HEK293 (cell line): ENCODE results near the gene IMPACT.

Experiments
- CTCF ChIA-PET: fragments of 350-600 bp; formaldehyde crosslinking; extraction: SDS; loops from one replicate; lab custom pipeline; 2021; ENCODE audit warnings: antibody characterized with exemption; lab: Yijun Ruan, JAX
- POLR2A ChIA-PET: fragments of 300-600 bp; formaldehyde crosslinking; extraction: SDS; loops from one replicate; lab custom pipeline; 2020; ENCODE audit warnings: antibody characterized with exemption, inconsistent platforms; lab: Yijun Ruan, JAX
- H3K27ac ChIP-seq: fragments of 200-500 bp; sonication (Bioruptor generic); 2 replicates; pipeline ENCODE4 v1.5.1; 2014; ENCODE audit warnings: low read depth, low read length, control low read depth, inconsistent platforms; ENCODE audit errors: extremely low read depth
- H3K36me3 ChIP-seq, 2 experiments: fragments of 200-500 bp in 1 of 2; sonication (Bioruptor generic) in 1 of 2; 1 replicate in 1 of 2; 2 replicates in 1 of 2; pipeline ENCODE4 v1.5.1; 2014 to 2017; ENCODE audit warnings: inconsistent platforms in 2 of 2, low read length in 2 of 2; ENCODE audit not compliant: control insufficient read depth in 2 of 2, insufficient read depth in 1 of 2
- H3K4me1 ChIP-seq: fragments of 200-500 bp; sonication (Bioruptor generic); 2 replicates; pipeline ENCODE4 v1.5.1; 2014; ENCODE audit warnings: mild to moderate bottlenecking, low read length, inconsistent platforms; ENCODE audit not compliant: control insufficient read depth, insufficient read depth
- H3K4me3 ChIP-seq: 2 replicates; pipeline ENCODE4 v1.5.1; 2011; ENCODE audit warnings: low read depth, mild to moderate bottlenecking, control low read depth, low read length, moderate library complexity
- H3K9me3 ChIP-seq: fragments of 200-500 bp; sonication (Bioruptor generic); 2 replicates; pipeline ENCODE4 v1.5.1; 2014; ENCODE audit warnings: low read depth, low read length, inconsistent platforms; ENCODE audit not compliant: control insufficient read depth, insufficient read depth
- EGR2 ChIP-seq: fragments of 450-650 bp; formaldehyde crosslinking; IDR thresholded peaks from 2 replicates; pipeline ENCODE4 v1.5.1; 2016; ENCODE audit warnings: low read depth, missing biosample characterization, missing genetic modification characterization
- HOXA7 ChIP-seq: sonication (generic); formaldehyde crosslinking; IDR thresholded peaks from 2 replicates; pipeline ENCODE4 v1.8.1; 2022; ENCODE audit warnings: missing genetic modification reagents, borderline replicate concordance
- OSR2 ChIP-seq: fragments of 450-650 bp; formaldehyde crosslinking; IDR thresholded peaks from 2 replicates; pipeline ENCODE4 v1.5.1; 2016; ENCODE audit warnings: missing biosample characterization, missing genetic modification characterization
- SALL2 ChIP-seq: fragments of 450-650 bp; formaldehyde crosslinking; IDR thresholded peaks from 2 replicates; pipeline ENCODE4 v1.5.0; 2017; ENCODE audit warnings: missing biosample characterization, mild to moderate bottlenecking, missing genetic modification characterization, borderline replicate concordance
- SCRT2 ChIP-seq: fragments of 450-650 bp; formaldehyde crosslinking; IDR thresholded peaks from 2 replicates; pipeline ENCODE4 v1.5.1; 2016; ENCODE audit warnings: missing biosample characterization, missing genetic modification characterization
- SP3 ChIP-seq: fragments of 450-650 bp; formaldehyde crosslinking; IDR thresholded peaks from 2 replicates; pipeline ENCODE4 v1.5.1; 2016; ENCODE audit warnings: missing biosample characterization, missing genetic modification characterization
- ZBTB20 ChIP-seq: fragments of 450-650 bp; formaldehyde crosslinking; IDR thresholded peaks from 2 replicates; pipeline ENCODE4 v1.5.1; 2016; ENCODE audit warnings: missing biosample characterization, missing genetic modification characterization
- ZNF10 ChIP-seq: fragments of 450-650 bp; formaldehyde crosslinking; IDR thresholded peaks from 2 replicates; pipeline ENCODE4 v1.5.1; 2017; ENCODE audit warnings: missing biosample characterization, missing genetic modification characterization
- ZNF157 ChIP-seq: fragments of 450-650 bp; formaldehyde crosslinking; IDR thresholded peaks from 2 replicates; pipeline ENCODE4 v1.5.1; 2016; ENCODE audit warnings: missing biosample characterization, missing genetic modification characterization
- ZNF2 ChIP-seq: fragments of 450-650 bp; formaldehyde crosslinking; IDR thresholded peaks from 2 replicates; pipeline ENCODE4 v1.5.1; 2016; ENCODE audit warnings: missing biosample characterization, missing genetic modification characterization
- ZNF223 ChIP-seq: fragments of 450-650 bp; formaldehyde crosslinking; IDR thresholded peaks from 2 replicates; pipeline ENCODE4 v1.5.1; 2016; ENCODE audit warnings: missing biosample characterization, missing genetic modification characterization
- ZNF23 ChIP-seq: fragments of 450-650 bp; formaldehyde crosslinking; IDR thresholded peaks from 2 replicates; pipeline ENCODE4 v1.5.1; 2016; ENCODE audit warnings: missing biosample characterization, missing genetic modification characterization, borderline replicate concordance
- ZNF266 ChIP-seq: fragments of 450-650 bp; formaldehyde crosslinking; IDR thresholded peaks from 2 replicates; pipeline ENCODE4 v1.5.1; 2016; ENCODE audit warnings: missing biosample characterization, missing genetic modification characterization, low read depth
- ZNF311 ChIP-seq: fragments of 450-650 bp; formaldehyde crosslinking; IDR thresholded peaks from 2 replicates; pipeline ENCODE4 v1.5.1; 2017; ENCODE audit warnings: missing biosample characterization, missing genetic modification characterization, borderline replicate concordance
- ZNF366 ChIP-seq: fragments of 450-650 bp; formaldehyde crosslinking; conservative IDR thresholded peaks from 2 replicates; pipeline ENCODE4 v1.5.1; 2016; ENCODE audit warnings: missing biosample characterization, missing genetic modification characterization
- ZNF37A ChIP-seq: fragments of 450-650 bp; IDR thresholded peaks from 2 replicates; pipeline ENCODE4 v1.5.1; 2018; ENCODE audit warnings: missing biosample characterization, missing genetic modification characterization
- ZNF394 ChIP-seq: fragments of 450-650 bp; formaldehyde crosslinking; IDR thresholded peaks from 2 replicates; pipeline ENCODE4 v1.5.1; 2016; ENCODE audit warnings: missing biosample characterization, missing genetic modification characterization, mild to moderate bottlenecking, moderate library complexity, borderline replicate concordance
- ZNF426 ChIP-seq: fragments of 450-650 bp; formaldehyde crosslinking; IDR thresholded peaks from 2 replicates; pipeline ENCODE4 v1.5.1; 2017; ENCODE audit warnings: missing biosample characterization, missing genetic modification characterization, mild to moderate bottlenecking, inconsistent platforms, moderate library complexity
- ZNF560 ChIP-seq: fragments of 450-650 bp; formaldehyde crosslinking; IDR thresholded peaks from 2 replicates; pipeline ENCODE4 v1.5.1; 2017; ENCODE audit warnings: missing biosample characterization, missing genetic modification characterization, borderline replicate concordance
- ZNF843 ChIP-seq: fragments of 450-650 bp; formaldehyde crosslinking; IDR thresholded peaks from 2 replicates; pipeline ENCODE4 v1.5.1; 2016; ENCODE audit warnings: missing biosample characterization, missing genetic modification characterization
- TF ChIP-seq, protein P1 (sequence below): fragments of 450-650 bp; formaldehyde crosslinking; IDR thresholded peaks from 2 replicates; pipeline ENCODE4 v1.5.0; 2017; ENCODE audit warnings: missing biosample characterization, missing genetic modification characterization, borderline replicate concordance
- TF ChIP-seq, protein P2 (sequence below): fragments of 450-650 bp; formaldehyde crosslinking; IDR thresholded peaks from 2 replicates; pipeline ENCODE4 v1.5.1; 2016; ENCODE audit warnings: missing biosample characterization, missing genetic modification characterization
- TF ChIP-seq, protein P3 (sequence below): fragments of 450-650 bp; formaldehyde crosslinking; conservative IDR thresholded peaks from 2 replicates; pipeline ENCODE4 v1.5.1; 2016; ENCODE audit warnings: low read depth, missing biosample characterization, missing genetic modification characterization
- TF ChIP-seq, protein P4 (sequence below): fragments of 450-650 bp; formaldehyde crosslinking; IDR thresholded peaks from 2 replicates; pipeline ENCODE4 v1.5.1; 2016; ENCODE audit warnings: missing biosample characterization, missing genetic modification characterization
- TF ChIP-seq, protein P5 (sequence below): IDR thresholded peaks from 2 replicates; pipeline ENCODE4 v1.6.1; 2011; ENCODE audit warnings: mild to moderate bottlenecking, low read depth, low read length, borderline replicate concordance

Gene IMPACT

DNA sequence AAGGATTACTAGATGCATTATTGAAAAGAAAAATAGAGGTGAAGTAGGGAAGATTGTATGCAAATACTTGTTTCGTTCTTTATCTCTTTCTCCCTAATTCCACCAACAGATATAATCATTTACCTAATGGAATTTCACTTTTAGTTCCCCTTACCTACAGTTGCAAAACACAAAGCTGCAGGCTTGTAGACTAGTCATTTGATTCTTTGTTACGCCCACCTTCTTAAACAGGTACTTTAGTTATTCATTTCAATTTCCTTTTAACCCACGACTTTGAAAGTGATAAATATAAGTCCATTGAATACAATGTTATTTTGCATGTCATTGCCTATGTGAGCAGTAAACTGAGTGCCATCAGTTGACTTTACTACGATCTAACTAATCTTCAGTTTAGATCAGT is 30.1 kb downstream of the IMPACT start (continued):
- TF ChIP-seq, protein P1, sequence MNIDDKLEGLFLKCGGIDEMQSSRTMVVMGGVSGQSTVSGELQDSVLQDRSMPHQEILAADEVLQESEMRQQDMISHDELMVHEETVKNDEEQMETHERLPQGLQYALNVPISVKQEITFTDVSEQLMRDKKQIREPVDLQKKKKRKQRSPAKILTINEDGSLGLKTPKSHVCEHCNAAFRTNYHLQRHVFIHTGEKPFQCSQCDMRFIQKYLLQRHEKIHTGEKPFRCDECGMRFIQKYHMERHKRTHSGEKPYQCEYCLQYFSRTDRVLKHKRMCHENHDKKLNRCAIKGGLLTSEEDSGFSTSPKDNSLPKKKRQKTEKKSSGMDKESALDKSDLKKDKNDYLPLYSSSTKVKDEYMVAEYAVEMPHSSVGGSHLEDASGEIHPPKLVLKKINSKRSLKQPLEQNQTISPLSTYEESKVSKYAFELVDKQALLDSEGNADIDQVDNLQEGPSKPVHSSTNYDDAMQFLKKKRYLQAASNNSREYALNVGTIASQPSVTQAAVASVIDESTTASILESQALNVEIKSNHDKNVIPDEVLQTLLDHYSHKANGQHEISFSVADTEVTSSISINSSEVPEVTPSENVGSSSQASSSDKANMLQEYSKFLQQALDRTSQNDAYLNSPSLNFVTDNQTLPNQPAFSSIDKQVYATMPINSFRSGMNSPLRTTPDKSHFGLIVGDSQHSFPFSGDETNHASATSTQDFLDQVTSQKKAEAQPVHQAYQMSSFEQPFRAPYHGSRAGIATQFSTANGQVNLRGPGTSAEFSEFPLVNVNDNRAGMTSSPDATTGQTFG (tag by site-specific recombination), result no peak
- TF ChIP-seq EGR2 (no peak), ZNF2 (tag by site-specific recombination) (no peak), ZBTB20 (tag by site-specific recombination) (no peak), ZNF23 (tag by site-specific recombination) (no peak)
- TF ChIP-seq, protein P2, sequence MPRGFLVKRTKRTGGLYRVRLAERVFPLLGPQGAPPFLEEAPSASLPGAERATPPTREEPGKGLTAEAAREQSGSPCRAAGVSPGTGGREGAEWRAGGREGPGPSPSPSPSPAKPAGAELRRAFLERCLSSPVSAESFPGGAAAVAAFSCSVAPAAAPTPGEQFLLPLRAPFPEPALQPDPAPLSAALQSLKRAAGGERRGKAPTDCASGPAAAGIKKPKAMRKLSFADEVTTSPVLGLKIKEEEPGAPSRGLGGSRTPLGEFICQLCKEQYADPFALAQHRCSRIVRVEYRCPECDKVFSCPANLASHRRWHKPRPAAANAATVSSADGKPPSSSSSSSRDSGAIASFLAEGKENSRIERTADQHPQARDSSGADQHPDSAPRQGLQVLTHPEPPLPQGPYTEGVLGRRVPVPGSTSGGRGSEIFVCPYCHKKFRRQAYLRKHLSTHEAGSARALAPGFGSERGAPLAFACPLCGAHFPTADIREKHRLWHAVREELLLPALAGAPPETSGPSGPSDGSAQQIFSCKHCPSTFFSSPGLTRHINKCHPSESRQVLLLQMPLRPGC (tag by site-specific recombination), result no peak
- TF ChIP-seq, protein P3, sequence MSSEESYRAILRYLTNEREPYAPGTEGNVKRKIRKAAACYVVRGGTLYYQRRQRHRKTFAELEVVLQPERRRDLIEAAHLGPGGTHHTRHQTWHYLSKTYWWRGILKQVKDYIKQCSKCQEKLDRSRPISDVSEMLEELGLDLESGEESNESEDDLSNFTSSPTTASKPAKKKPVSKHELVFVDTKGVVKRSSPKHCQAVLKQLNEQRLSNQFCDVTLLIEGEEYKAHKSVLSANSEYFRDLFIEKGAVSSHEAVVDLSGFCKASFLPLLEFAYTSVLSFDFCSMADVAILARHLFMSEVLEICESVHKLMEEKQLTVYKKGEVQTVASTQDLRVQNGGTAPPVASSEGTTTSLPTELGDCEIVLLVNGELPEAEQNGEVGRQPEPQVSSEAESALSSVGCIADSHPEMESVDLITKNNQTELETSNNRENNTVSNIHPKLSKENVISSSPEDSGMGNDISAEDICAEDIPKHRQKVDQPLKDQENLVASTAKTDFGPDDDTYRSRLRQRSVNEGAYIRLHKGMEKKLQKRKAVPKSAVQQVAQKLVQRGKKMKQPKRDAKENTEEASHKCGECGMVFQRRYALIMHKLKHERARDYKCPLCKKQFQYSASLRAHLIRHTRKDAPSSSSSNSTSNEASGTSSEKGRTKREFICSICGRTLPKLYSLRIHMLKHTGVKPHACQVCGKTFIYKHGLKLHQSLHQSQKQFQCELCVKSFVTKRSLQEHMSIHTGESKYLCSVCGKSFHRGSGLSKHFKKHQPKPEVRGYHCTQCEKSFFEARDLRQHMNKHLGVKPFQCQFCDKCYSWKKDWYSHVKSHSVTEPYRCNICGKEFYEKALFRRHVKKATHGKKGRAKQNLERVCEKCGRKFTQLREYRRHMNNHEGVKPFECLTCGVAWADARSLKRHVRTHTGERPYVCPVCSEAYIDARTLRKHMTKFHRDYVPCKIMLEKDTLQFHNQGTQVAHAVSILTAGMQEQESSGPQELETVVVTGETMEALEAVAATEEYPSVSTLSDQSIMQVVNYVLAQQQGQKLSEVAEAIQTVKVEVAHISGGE (tag by site-specific recombination), result no peak

DNA sequence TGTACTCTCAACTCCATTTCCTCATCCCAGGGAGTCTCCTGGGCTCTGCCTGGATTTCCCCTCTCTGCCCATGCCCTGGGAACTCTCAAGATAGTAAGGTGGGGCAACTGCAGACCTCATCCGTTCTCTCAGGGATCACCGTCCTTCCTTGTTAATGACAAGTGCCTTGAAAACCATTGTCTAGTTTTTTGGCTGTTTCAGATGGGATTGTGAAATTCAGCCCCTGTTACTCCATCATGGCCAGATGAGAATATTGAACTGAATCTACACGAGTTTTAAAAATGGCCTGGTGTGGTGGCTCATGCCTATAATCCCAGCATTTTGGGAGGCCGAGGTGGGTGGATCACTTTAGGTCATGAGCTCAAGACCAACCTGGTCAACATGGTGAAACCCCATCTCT is 33.3 kb downstream of the IMPACT start:
- Histone ChIP-seq H3K4me1 (no peaks in the 10 kb centered on the region), H3K36me3 (peaks cover 0 to 5% of the 10 kb centered on the region in 2 experiments; a peak in 1 of 3 replicates), H3K27ac (no peak overlapping the region), H3K9me3 (no peaks in the 10 kb centered on the region), H3K4me3 (no peak overlapping the region)
- POLR2A ChIA-PET, result no interaction called here
- CTCF ChIA-PET, result interaction anchor here (0.7 to 1.4 kb wide), 3 partner anchors 13 to 29 kb away, joined by 3 to 5 read pairs (median 3); no protein-coding TSS in a partner anchor
- TF ChIP-seq, protein P4, sequence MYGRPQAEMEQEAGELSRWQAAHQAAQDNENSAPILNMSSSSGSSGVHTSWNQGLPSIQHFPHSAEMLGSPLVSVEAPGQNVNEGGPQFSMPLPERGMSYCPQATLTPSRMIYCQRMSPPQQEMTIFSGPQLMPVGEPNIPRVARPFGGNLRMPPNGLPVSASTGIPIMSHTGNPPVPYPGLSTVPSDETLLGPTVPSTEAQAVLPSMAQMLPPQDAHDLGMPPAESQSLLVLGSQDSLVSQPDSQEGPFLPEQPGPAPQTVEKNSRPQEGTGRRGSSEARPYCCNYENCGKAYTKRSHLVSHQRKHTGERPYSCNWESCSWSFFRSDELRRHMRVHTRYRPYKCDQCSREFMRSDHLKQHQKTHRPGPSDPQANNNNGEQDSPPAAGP (tag by site-specific recombination), result no peak
- TF ChIP-seq ZNF223 (tag by site-specific recombination), result no peak
- no peak for TF ChIP-seq ZNF157
- no peak for TF ChIP-seq OSR2 (tag by site-specific recombination)
- TF ChIP-seq ZNF394 (tag by site-specific recombination), result no peak
- no peak for TF ChIP-seq SCRT2 (tag by site-specific recombination)

DNA sequence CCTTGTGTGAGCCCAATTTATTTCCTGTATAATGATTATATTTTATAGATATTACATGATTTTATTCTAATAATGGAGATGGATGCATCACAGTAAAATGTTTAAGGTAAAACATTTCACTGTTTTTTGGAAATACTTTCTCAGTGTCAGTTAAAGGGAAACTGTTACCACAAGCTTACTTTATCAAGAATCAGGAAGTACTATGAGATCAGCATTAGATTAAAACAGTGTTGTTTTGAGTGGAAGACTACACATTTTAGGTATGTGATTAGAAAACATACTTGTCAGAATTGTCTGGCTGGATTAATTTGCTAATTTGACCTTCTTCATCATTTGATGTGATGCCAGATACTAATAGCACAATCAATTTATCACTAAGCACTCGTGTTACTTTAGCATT is 33.9 kb downstream of the IMPACT start, which contains the start of gene HRH4:
Gene HRH4 (plus strand): TSS at position 250 of the 400 bp plus-strand sequence. CDS start 92 bp downstream, at position 342.
- POLR2A ChIA-PET, result no interaction called here
- peaks cover 0 to under 1% of the 10 kb centered on the region in 2 experiments; a peak in 1 of 3 replicates for H3K36me3 ChIP-seq
- CTCF ChIA-PET, result interaction anchor here (0.5 to 1.4 kb wide), 5 partner anchors 13 to 139 kb away, joined by 3 to 6 read pairs (median 4); no protein-coding TSS in a partner anchor
- H3K27ac ChIP-seq, result no peak within 1 kb of the TSS
- no peak within 1 kb of the TSS for H3K4me3 ChIP-seq
- no peaks in the 10 kb centered on the region for H3K9me3 ChIP-seq
- no peaks in the 10 kb centered on the region for H3K4me1 ChIP-seq
- TF ChIP-seq ZNF366 (tag by site-specific recombination) (no peak), HOXA7 (no peak), SP3 (tag by site-specific recombination) (no peak), SALL2 (no peak), SCRT2 (tag by site-specific recombination) (no peak), ZNF311 (no peak), ZNF843 (no peak), ZNF266 (tag by site-specific recombination) (no peak), ZNF560 (no peak), ZNF10 (tag by site-specific recombination) (no peak), ZNF426 (tag by site-specific recombination) (no peak), ZNF37A (tag by site-specific recombination) (no peak)
- TF ChIP-seq, protein P5, sequence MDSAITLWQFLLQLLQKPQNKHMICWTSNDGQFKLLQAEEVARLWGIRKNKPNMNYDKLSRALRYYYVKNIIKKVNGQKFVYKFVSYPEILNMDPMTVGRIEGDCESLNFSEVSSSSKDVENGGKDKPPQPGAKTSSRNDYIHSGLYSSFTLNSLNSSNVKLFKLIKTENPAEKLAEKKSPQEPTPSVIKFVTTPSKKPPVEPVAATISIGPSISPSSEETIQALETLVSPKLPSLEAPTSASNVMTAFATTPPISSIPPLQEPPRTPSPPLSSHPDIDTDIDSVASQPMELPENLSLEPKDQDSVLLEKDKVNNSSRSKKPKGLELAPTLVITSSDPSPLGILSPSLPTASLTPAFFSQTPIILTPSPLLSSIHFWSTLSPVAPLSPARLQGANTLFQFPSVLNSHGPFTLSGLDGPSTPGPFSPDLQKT, result no peak
